HG03097 (cell line): Measurements from ENCODE around the gene GOLT1A.
A peak's percentile ranks its signal among the peaks of the same experiment; 100 is the strongest.

Experiments used
- ATAC-seq: cut with Tn5 transposase; IDR thresholded peaks from one replicate; pipeline ENCODE4 v1.9.1; 2021; ENCODE audit not compliant: unreplicated experiment, low FRiP score

GOLT1A gene

GRCh38 chr1:204221271-204221670, 7.5 kb upstream of the GOLT1A start:
- ATAC-seq = no peak

- no peak for ATAC-seq
These were observed 6.3 kb upstream of the GOLT1A start for GRCh38 chr1:204219971-204220616.

DNA sequence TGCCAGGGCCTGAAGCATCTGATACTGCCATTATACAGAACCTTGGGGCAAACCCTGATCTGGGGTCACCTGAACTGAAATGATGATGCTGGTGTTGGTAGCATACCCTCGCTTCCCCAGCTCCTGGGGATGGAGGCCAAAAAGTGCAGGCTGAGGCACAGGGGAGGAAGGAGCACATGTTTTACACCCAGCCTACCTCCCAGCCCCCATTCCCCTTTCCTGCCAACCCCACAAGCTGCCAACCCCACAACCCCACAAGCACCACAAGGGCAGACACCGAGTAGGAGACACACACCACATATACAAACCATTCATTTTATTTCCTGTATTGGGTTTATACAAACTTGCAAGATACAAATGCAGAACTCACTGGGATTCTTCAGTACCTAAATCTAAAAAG, 4.8 kb upstream of the GOLT1A start:
- no peak for ATAC-seq

- no peak for ATAC-seq
These were observed 3.8 kb upstream of the GOLT1A start for GRCh38 chr1:204217648-204218000.

DNA sequence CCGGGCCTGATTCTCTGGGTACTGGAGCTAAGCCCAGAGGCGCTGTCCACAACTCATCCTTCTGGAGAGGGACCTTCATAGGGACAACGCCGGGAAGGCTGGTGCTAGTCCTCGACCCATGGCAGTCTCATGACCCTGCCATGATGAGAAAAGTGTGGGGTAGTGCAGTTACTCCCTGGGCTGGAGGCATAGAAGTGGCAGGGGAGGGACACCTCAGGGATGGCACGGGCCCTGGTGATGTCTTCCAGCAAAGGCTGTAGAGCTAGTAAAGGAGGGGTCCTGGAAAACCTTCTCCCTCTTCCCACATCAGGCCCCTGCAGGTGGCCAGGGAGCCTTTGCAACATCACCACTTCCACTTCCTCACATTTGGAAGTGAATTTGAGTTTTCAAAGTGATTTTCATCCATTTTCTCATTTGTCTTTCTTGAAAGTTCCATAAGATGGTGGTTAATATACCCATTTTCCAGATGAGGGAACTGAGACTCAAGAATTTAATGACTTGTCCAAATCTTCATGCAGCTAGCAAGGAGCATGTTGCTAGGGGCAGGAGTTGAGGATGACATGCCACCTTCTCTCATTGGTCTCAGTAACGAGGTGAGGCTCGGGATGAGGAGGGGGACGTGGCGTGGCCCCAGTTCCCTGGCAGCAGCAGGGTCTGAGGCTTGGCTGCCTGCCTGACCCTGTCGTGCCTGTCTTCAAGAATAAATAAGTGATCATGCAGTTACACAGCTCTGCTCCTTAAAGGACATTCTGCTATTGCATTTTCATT, 3.3 kb upstream of the GOLT1A start:
- no peak for ATAC-seq

DNA sequence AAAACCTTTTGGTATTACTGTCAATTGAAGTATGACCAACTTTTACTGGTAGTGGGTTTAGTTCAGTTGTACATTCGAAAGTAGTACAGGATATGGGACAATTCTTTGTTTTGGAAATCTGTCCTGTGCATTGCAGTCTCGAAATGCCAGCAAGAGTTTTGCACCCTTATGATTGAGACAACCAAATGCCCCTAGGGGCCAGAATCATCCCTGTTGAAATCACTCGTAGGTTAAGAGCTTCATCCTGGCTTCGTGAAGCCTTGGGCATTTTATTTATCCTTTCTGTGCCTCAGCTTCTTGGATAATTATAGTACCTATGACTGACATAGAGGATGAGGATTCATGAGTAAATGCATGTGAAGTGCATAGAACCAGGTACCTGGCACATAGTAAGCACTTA, 2.4 kb upstream of the GOLT1A start:
- ATAC-seq = no peak

- no peak for ATAC-seq
These were observed 1.1 kb downstream of the GOLT1A start for GRCh38 chr1:204212715-204213114.

GRCh38 chr1:204211046-204211445, 2.7 kb downstream of the GOLT1A start:
- no peak for ATAC-seq

- ATAC-seq = peak; percentile 62
These were observed 6.6 kb downstream of the GOLT1A start for GRCh38 chr1:204207136-204207616.

DNA sequence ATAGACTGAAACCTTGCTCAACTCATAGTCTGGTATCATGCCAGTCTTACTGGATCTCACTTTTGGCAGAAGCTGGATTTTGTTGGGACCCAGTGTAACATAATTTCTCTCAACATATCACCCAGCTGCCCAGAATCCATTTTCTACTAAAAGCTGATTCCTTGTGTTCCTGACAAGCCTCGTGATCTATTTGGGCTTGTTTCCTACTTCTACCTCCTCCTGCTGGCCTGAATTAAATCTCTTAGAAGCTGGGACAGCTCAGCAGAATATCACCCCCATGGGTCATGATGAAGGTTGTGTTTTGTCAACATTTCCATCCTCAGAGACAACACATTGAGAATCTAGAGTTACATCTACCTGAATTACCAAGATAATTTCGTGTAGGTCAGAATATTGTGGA, 7.7 kb downstream of the GOLT1A start:
- no peak for ATAC-seq

DNA sequence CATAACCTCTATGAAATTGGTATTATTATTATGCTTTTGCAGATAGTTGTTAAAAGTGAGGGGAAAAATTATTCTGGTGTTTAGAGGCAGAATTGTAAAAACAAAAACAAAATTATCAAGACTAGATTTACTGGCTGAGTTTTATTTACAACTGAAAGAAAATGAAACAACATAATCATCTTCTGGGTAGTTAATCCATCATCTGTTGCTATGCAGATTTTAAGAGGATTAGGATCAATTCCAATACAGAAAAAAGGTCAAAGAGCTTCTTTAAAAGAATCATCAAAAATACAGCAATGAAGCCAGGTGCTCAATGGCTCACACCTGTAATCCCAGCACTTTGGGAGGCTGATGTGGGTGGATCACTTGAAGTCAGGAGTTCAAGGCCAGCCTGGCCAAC, 8.3 kb downstream of the GOLT1A start:
- no peak for ATAC-seq

DNA sequence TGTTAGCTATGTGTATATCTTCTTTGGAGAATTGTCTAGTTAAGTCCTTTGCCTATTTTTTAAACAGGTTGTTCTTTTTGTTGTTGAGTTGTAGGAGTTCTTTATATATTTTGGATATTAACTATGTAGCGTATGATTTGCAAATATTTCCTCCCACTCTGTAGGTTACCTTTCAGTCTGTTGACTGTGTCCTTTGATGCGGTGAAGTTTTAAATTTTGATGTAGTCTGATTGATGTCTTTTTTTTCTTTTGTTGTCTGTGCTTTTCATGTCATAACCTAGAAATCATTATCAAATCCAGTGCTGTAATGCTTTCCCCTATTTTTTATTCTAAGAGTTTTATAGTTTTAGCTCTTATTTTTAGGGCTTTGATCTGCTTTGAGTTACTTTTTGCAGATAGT, 8.8 kb downstream of the GOLT1A start:
- no peak for ATAC-seq

DNA sequence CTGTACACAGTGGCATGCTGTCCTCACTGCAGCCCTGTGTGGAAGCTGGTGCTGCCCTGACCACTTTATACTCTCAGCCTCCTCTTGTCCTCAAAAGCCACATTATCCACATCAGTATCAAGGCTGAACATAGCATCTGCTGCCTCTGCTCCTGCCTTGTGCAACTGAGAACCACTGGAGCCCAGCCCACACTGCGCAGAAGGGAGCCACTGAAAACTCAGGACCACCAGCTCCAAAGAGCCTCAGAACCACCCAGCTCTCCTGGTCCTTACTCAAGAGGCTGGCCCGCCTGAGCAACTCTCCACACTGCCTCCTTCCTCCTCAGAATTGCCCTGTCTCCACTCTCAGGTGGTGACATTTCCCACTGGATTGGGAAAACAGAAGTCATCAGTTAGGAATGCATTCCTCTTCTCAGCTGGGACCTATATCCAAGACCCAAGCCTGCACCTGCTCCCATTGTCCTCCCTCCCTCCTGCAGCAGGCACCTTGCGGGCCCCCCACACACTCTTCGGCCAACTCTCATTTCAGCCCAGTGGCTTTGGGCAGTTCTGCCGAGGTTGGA, 10.5 kb downstream of the GOLT1A start:
- ATAC-seq = no peak

- ATAC-seq = no peak
These were observed 11.3 kb downstream of the GOLT1A start for GRCh38 chr1:204202481-204202880.

DNA sequence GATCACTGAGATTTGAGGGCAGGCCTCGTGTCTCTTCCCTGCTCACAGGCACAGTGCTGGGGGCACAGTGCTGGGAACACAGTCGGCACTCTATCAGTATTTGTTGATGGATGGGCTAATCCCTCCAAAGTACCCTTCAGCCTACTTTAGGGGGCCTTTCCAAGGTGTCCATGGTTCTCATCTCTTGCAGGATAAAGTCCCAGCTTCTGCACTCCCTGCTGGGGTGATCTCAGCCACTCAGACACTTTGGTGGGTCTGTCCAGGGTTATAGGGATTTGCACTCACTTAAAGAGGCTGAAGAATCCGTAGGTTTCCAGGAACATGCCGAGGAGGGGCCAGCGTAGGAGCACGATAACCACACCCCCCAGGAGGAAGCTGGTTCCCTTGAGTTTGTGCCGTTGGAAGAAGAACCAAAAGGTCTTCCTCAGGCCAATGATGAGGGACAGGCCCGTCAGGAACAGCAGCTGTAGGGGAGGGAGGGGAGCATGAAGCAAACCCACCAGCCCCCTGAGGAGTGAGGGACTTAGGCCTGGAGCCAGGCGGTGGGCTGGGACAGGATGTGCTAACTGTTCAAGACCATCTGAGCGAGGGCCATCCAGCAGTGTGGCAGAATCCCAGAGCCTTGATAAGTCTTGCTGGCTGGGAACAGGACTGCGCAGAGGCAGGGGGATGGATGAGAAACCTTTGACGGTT, 12.3 kb downstream of the GOLT1A start:
- no peak for ATAC-seq

- no peak for ATAC-seq
These were observed 14.2 kb downstream of the GOLT1A start for GRCh38 chr1:204199579-204199978.

GRCh38 chr1:204198348-204199340, 15.1 kb downstream of the GOLT1A start:
- no peak for ATAC-seq

GRCh38 chr1:204197068-204197467, 16.7 kb downstream of the GOLT1A start:
- ATAC-seq = no peak

DNA sequence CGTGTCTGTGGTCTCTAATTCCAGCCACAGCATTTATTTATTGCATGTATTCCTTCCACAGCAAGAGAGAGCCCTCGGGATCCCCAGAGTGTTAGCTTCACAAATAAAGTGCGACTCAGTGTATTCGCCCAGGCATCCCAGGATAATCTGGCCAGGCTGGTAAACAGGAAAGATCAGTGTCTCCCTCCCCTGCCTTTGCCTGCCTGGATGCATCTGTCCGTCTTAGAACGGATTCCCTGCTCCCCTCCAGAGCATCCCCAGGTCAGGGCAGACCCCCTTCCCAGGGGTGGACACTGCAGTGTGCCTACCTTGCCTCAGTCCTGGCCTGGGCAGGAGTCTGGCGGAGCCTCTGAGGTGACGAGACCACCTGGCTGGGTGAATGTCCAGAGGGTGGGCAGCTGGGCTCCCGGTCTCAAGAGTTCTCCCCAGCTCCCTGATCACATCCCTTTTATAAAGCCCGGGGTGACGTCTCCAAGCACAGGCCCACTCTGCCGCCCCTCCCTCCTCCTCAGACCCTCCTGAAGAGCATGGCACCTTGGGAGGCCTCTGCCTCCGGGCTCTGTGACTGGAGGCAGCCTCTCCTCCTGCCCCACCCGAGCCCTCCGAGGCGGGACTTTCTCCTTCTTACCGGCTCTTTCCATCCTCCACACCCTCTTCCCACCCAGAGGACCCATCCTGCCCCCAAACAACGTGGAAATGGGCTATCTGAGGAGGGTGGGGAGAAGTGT, 17.6 kb downstream of the GOLT1A start, which contains the start of gene KISS1:
Gene KISS1 (minus strand): TSS at position 424 of the 728 bp plus-strand sequence. CDS start 3,615 bp downstream, outside the sequence.
- ATAC-seq = no peak
